ENCODE data around the gene SATB1.
"Not testable (repeated sequence)": the region's sequence is repeated elsewhere in the genome, so short reads cannot be mapped to it uniquely, and the experiment has no call there.

The SATB1 gene

GRCh38 chr3:18351823-18352744, 73.1 kb downstream of the SATB1 start:
- DNase-seq (ENCODE audit: low read depth) = no peak

- DNase-seq (ENCODE audit: low read depth) = no peak
Observed at GRCh38 chr3:18351069-18351628, 74.0 kb downstream of the SATB1 start.

- no peak for DNase-seq (ENCODE audit: low read depth)
Observed at GRCh38 chr3:18349197-18349798, 75.8 kb downstream of the SATB1 start.

GRCh38 chr3:18346097-18346496, 79.0 kb downstream of the SATB1 start:
- DNase-seq (ENCODE audit: low read depth) = no peak

GRCh38 chr3:18345015-18345367, 80.1 kb downstream of the SATB1 start:
- DNase-seq (ENCODE audit: low read depth) = no peak

- no peak for DNase-seq (ENCODE audit: low read depth)
Observed at GRCh38 chr3:18344306-18345014, 80.7 kb downstream of the SATB1 start.

- no peak for DNase-seq (ENCODE audit: low read depth)
Observed at GRCh38 chr3:18343809-18344208, 81.3 kb downstream of the SATB1 start.

GRCh38 chr3:18338827-18339514, 86.2 kb downstream of the SATB1 start:
- no peak for DNase-seq (ENCODE audit: low read depth)

- DNase-seq (ENCODE audit: low read depth) = no peak
Observed at GRCh38 chr3:18337231-18337630, 87.9 kb downstream of the SATB1 start.

GRCh38 chr3:18334837-18335601, 90.1 kb downstream of the SATB1 start:
- no peak for DNase-seq (ENCODE audit: low read depth)

GRCh38 chr3:18330772-18331441, 94.2 kb downstream of the SATB1 start:
- not testable (repeated sequence) for DNase-seq (ENCODE audit: low read depth)

GRCh38 chr3:18308096-18308650, 117.0 kb downstream of the SATB1 start:
- DNase-seq (ENCODE audit: low read depth) = no peak

- no peak for DNase-seq (ENCODE audit: low read depth)
Observed at GRCh38 chr3:18307529-18307928, 117.6 kb downstream of the SATB1 start.

- DNase-seq (ENCODE audit: low read depth) = no peak
Observed at GRCh38 chr3:18302517-18302916, 122.6 kb downstream of the SATB1 start.

GRCh38 chr3:18301781-18302180, 123.4 kb downstream of the SATB1 start:
- no peak for DNase-seq (ENCODE audit: low read depth)

GRCh38 chr3:18300916-18301315, 124.2 kb downstream of the SATB1 start:
- DNase-seq (ENCODE audit: low read depth) = no peak

- no peak for DNase-seq (ENCODE audit: low read depth)
Observed at GRCh38 chr3:18297126-18297525, 128.0 kb downstream of the SATB1 start.
